Measurements from ENCODE around the gene CHST8.

Gene CHST8

DNA sequence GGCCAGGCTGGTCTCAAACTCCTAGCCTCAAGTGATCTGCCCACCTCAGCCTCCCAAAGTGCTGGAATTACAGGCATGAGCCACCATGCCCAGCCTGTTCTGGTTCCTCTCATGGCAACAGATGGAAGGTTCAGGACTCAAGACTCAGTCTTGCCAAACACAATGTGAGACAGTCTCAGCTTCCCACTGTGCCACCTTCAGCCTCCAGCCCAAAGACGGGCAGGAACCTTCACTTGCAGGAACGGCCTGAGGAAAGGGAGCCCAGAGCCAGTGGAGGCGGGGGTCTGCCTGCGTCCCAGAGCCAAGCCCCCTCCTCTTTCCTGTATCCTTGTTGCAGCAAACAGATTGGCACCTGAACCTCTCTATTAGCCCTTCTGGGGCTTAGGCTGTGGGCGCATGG is 2.9 kb upstream of the CHST8 start:
- TF ChIP-seq, protein P1, sequence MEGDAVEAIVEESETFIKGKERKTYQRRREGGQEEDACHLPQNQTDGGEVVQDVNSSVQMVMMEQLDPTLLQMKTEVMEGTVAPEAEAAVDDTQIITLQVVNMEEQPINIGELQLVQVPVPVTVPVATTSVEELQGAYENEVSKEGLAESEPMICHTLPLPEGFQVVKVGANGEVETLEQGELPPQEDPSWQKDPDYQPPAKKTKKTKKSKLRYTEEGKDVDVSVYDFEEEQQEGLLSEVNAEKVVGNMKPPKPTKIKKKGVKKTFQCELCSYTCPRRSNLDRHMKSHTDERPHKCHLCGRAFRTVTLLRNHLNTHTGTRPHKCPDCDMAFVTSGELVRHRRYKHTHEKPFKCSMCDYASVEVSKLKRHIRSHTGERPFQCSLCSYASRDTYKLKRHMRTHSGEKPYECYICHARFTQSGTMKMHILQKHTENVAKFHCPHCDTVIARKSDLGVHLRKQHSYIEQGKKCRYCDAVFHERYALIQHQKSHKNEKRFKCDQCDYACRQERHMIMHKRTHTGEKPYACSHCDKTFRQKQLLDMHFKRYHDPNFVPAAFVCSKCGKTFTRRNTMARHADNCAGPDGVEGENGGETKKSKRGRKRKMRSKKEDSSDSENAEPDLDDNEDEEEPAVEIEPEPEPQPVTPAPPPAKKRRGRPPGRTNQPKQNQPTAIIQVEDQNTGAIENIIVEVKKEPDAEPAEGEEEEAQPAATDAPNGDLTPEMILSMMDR (conservative IDR thresholded peaks at IDR 0.05; ENCODE audit: low read depth, low read length) = no peak
- no peak for DNase-seq (ENCODE audit: low read depth)

DNA sequence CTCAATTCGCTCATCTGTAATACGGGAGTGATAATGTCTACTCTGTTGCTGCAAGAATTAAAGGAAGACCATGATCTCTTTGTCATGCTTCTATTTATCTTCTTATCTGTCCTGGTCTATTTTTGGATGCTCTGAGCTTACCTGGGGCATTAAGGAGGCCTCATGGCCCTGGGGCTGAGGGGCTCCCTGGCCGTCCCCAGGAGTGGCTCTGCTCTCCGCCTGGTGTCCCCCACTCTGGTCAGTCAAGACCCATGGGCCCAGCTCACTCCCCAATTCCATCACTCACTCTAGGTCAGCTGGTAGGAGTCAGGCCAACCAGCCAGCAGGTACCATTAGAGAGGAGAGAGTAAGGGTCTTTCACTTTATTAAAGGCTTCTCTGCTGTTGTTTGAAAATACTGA is 1.1 kb upstream of the CHST8 start:
- no peak overlapping the region for H3K4me3 ChIP-seq (ENCODE audit: low read depth, low read length)
- no peak for DNase-seq (ENCODE audit: low read depth)
- TF ChIP-seq, protein P1 (conservative IDR thresholded peaks at IDR 0.05; ENCODE audit: low read depth, low read length) = no peak

More for the DNA sequence above, 2.9 kb upstream of the CHST8 start:
- H3K4me3 ChIP-seq (ENCODE audit: low read depth, low read length) = no peak overlapping the region

DNA sequence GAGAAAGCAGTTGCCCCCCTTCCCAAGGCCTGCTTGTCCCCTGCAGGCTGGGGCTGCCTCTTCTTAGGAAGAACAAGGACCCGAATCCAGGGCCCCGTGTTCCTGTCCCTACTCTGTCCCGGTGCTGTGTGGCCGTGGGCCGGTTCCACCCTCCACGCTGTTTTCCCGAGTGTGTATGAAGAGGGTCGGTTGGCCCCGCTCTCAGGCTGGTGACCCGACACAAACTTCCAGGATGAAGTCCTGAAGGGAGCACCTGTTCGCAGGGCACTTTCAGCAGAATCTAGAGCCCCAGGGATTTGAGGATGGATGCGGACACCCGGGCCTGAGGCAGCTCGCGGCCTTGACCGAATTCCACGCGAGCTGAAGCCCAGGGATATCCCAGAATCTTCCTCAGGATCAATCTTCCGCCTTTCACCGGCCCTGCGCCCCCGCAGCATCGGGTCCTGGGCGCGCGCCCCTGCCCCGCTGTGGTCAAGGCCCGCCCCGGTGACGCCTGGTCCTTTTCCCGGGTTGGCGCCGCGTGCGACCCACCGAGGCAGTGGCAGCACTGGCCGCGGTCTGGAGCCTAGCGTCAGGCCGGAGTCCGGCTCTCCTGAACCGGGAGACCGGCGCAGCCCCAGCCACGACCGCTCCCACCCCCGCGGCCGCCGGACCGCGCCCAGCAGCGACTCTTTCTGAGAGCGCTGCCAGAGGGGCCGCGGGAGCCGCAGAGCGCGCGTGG is 528 bp upstream of the CHST8 start:
- no peak for DNase-seq (ENCODE audit: low read depth)
- TF ChIP-seq, protein P1 (conservative IDR thresholded peaks at IDR 0.05; ENCODE audit: low read depth, low read length) = no peak
- no peak overlapping the region for H3K4me3 ChIP-seq (ENCODE audit: low read depth, low read length)

DNA sequence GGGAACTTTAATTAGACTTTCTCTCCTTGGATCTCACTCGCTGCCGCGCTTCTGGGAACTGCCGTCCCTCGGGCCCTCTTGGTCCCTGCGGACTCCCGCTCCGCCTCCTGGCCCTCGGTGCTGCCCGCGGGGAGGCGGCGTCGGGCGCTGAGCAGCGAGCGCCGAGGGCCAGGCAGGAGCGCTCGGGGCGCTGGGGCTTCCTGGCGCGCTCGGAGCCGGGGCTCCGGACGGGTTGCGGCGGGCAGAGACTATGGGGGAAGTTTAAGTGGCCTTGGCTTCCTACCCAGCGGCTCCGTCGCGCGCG is 704 bp downstream of the CHST8 start:
- H3K4me3 ChIP-seq (ENCODE audit: low read depth, low read length) = no peak overlapping the region
- DNase-seq (ENCODE audit: low read depth) = no peak
- TF ChIP-seq, protein P1 (conservative IDR thresholded peaks at IDR 0.05; ENCODE audit: low read depth, low read length) = no peak

DNA sequence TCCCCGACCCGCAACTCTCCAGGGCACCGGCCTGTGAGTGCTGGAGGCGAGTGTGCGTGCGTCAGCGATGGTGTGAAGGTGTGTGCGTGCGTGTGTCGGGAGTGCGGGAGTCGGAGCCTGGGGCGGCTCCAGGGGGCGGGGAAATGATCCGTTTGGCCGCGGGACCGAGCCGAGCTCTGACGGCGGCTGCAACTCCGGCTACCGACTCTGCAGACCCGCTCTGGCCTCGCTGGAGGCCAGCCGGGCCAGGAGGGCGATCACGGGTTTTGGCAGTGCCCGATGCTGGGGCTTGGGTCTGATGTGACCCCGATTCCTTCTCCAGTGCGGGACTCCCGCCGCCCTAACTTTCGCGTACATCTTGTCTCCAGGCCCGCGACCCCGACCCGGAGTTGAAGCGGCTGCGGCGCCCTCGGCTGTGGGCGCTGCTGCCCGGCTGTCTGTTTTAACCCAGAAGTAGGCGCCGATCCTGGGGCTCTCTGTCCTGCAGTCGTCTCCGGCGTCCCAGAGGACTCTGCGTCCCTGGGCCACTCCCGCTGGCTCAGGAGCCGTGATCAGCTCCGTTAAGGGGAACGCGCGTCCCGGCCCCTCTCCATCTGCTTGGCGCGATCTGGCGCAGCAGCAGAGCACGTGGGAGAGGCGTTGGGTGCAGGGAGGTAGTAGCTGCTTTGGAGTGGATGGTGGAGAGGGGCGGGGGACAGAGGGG is 1.2 kb downstream of the CHST8 start:
- TF ChIP-seq, protein P1 (conservative IDR thresholded peaks at IDR 0.05; ENCODE audit: low read depth, low read length) = no peak
- DNase-seq (ENCODE audit: low read depth) = no peak
- no peak overlapping the region for H3K4me3 ChIP-seq (ENCODE audit: low read depth, low read length)

DNA sequence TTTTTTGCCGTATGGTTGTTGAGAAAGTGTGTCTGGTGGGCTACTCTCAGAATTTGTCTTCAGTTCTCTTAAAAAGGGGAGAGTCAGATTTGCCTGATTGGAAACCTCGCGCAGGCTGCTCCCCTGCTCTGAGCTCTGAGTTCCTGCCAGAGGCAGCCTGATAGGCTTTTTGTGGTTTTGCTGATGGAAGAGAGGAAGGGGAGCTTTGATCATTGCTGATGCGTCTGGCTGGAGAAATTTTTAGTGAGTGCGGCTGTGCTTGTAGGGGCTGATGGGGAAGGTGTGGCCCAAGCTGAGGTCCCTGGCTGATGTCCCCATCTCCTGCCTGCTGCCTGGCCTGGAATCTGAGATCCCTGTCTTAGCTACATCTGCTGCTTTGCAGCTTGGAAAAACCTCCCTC is 2.8 kb downstream of the CHST8 start:
- no peak for DNase-seq (ENCODE audit: low read depth)
- TF ChIP-seq, protein P1 (conservative IDR thresholded peaks at IDR 0.05; ENCODE audit: low read depth, low read length) = no peak
- H3K4me3 ChIP-seq (ENCODE audit: low read depth, low read length) = no peak overlapping the region

DNA sequence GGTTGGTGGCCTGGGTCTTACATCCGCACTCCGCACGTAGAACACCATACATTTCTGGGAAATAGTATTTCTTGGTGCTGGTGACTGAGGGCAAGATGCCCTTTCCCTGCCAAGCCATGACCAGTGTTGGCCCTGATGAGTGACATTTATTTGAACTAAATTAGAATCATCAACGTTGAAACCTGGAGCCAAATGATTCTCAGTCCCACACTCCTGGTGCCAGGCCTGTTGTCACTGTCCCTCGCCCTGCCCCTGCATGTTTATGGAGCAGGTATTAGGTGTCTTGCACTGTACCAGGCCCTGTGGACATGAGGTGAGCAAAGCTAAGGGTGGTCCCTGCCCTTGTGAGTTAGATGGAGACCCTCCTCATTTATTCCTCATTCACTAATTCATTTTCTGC is 5.8 kb downstream of the CHST8 start:
- TF ChIP-seq, protein P1 (conservative IDR thresholded peaks at IDR 0.05; ENCODE audit: low read depth, low read length) = no peak
- no peak for DNase-seq (ENCODE audit: low read depth)
- no peak overlapping the region for H3K4me3 ChIP-seq (ENCODE audit: low read depth, low read length)
